ENCODE measurements around the gene NCSTN. TPM values are rescaled to one million over a fixed set of nuclear protein-coding genes. Genes with fewer than 3 reads are reported as not detected.

Gene NCSTN
- total RNA-seq, 1 donor from 2014 or later: 71.9 TPM

DNA sequence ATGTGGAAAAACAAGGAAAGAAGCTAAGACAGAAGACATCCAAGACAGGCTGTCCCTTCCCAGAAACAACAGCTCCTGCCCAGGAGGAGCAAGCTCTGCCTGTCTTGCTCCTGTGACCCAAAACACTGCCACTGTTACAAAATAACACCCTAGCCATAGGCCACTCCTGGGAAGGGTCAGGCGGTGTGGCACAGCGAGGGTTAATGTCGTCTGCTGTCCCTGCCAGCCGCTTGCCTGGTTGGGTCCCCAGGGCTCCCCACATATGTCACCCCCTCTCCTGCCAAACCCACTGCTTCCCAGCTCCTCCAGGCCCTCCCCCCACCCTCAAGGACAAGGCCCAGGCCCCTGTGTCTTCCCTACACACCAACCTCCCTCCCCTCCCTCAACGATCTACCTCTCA, 19.8 kb downstream of the NCSTN start:
- no peak for DNase-seq (ENCODE audit: low read depth)
- TF ChIP-seq, protein P1, sequence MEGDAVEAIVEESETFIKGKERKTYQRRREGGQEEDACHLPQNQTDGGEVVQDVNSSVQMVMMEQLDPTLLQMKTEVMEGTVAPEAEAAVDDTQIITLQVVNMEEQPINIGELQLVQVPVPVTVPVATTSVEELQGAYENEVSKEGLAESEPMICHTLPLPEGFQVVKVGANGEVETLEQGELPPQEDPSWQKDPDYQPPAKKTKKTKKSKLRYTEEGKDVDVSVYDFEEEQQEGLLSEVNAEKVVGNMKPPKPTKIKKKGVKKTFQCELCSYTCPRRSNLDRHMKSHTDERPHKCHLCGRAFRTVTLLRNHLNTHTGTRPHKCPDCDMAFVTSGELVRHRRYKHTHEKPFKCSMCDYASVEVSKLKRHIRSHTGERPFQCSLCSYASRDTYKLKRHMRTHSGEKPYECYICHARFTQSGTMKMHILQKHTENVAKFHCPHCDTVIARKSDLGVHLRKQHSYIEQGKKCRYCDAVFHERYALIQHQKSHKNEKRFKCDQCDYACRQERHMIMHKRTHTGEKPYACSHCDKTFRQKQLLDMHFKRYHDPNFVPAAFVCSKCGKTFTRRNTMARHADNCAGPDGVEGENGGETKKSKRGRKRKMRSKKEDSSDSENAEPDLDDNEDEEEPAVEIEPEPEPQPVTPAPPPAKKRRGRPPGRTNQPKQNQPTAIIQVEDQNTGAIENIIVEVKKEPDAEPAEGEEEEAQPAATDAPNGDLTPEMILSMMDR (IDR thresholded peaks at IDR 0.05; ENCODE audit: insufficient read depth, low read length, poor library complexity, severe bottlenecking): no peak
- Histone ChIP-seq H3K27me3 (ENCODE audit: control insufficient read depth, insufficient read depth, low read length) (no peaks in the 10 kb centered on the region), H3K36me3 (ENCODE audit: control insufficient read depth, insufficient read depth, low read length) (no peaks in the 10 kb centered on the region), H3K4me3 (ENCODE audit: low read depth, low read length) (no peak overlapping the region)

DNA sequence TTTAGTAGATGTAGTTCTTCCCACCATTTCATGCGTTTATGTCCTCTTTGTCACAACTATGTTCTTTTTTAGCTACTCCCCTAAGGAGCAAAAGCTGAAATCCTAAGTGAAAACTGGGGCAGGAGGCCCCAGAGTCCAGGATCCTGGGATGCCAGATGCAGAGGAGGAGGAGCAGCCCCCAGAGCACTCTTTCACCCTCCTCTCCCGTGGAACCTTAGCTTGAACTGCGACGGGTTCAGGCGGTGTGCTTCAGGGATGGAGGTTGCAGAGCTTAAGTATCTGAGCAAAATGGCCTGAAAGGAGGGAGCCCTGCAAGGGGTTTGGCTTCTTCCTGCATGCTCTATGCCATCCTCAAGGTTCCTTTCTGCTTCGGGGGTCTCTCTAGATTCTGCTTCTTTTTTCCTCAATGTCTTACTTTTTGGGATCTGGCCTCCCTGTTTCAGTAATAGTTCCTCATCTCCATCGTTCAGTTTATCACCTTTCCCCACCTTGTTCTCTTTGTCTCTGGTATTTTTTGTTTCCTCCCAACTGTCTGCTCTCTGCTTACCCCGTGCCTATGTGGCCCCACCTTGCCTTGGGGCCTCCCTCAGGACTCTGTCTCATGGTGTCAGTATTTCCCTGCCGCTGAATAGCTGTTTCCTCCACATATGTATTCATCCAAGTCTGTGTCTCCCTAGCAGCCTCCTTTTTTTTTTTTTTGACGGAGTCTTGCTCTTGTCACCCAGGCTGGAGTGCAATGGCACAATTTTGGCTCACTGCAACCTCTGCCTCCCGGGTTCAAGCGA, 21.0 kb downstream of the NCSTN start:
- TF ChIP-seq, protein P1 (IDR thresholded peaks at IDR 0.05; ENCODE audit: insufficient read depth, low read length, poor library complexity, severe bottlenecking): no peak
- DNase-seq (ENCODE audit: low read depth): no peak
- Histone ChIP-seq H3K27me3 (ENCODE audit: control insufficient read depth, insufficient read depth, low read length) (peaks cover 4% of the 10 kb centered on the region), H3K4me3 (ENCODE audit: low read depth, low read length) (no peak overlapping the region), H3K36me3 (ENCODE audit: control insufficient read depth, insufficient read depth, low read length) (no peaks in the 10 kb centered on the region)

DNA sequence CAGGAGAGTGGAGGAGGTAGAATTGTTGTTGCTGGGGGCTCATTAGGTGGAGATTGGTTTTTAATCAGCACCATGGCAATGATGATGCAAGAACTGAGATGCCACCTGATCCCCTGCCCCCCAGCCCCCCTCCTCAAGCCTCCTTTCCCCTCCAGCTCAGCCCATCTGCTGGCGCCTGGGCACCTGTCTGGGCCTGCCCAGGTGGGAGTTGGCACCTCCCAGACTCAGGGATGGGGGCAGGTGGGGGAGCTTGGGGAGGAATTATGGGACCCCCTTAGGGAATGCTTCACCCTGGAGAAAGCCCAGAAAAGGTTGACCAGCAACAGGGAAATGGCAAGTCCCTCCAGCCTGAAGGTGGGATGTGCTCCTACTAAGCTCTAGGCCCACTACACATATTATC, 22.1 kb downstream of the NCSTN start:
- no peak for DNase-seq (ENCODE audit: low read depth)
- TF ChIP-seq, protein P1 (IDR thresholded peaks at IDR 0.05; ENCODE audit: insufficient read depth, low read length, poor library complexity, severe bottlenecking): no peak
- Histone ChIP-seq H3K27me3 (ENCODE audit: control insufficient read depth, insufficient read depth, low read length) (peaks cover 7% of the 10 kb centered on the region), H3K4me3 (ENCODE audit: low read depth, low read length) (no peak overlapping the region), H3K36me3 (ENCODE audit: control insufficient read depth, insufficient read depth, low read length) (no peaks in the 10 kb centered on the region)

DNA sequence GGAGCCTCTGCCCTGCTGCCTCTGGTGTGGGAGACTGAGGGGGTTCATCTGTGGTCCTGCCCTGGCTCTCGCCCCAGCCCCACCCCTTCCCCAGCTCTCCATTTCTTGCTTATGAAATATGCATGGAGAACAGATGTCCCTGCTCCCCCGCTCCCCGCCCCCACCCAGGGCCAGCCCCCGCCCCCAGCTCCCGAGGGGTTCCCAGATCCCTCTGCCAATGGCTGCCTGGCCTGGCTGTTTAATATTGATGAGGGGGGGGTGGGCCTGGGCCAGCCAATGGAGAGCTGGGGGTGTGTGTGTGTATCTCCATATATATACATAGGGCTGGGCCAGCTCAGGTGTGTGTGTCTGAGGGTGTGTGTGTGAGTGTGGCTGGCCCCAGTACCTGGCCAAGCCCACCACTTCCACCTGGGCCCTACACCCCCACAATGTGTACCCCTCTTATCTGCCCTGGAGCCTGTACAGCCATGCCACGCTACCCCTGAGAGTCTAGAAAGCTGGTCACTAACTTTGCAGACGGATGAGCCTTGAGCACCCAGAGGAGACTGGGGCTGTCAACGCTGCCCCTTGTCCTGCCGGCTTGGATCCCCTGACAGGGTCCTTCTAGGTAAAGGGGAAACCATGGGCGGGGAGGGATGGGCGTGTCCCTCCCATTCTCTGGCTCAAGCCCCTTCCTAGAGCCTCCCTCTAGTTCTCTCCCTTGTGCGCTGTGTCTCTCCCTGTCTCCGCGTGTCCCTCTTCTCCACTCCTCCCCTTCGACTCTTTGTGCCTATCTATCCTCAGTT, 23.7 kb downstream of the NCSTN start, which contains the start of gene NHLH1:
Gene NHLH1 (plus strand): TSS at position 341 of the 785 bp plus-strand sequence. CDS start 3,661 bp downstream, outside the sequence.
- no peaks in the 10 kb centered on the region for H3K36me3 ChIP-seq (ENCODE audit: control insufficient read depth, insufficient read depth, low read length)
- peaks cover 12% of the 10 kb centered on the region for H3K27me3 ChIP-seq (ENCODE audit: control insufficient read depth, insufficient read depth, low read length)
- TF ChIP-seq, protein P1 (IDR thresholded peaks at IDR 0.05; ENCODE audit: insufficient read depth, low read length, poor library complexity, severe bottlenecking): no peak
- no peak within 1 kb of the TSS for H3K4me3 ChIP-seq (ENCODE audit: low read depth, low read length)
- DNase-seq (ENCODE audit: low read depth): no peak

DNA sequence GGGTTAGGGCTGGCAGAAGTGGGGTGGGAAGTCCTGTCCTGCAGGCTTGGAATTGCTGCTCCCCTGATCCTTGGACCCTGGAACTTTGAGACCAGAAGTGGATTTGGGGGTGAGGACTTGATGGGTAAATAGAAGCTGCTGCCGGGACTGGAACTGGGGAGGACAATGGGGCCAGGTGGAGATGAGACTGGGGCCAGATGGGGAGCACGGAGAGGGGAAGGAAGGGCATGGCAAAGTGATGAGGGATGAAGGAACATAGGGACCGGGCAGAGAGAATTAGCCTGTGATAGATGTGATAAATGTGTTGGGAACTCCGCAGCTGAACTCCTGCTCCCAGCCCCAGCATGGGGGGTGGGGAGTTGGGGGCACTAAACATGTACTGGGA, 24.3 kb downstream of the NCSTN start:
- Histone ChIP-seq H3K4me3 (ENCODE audit: low read depth, low read length) (no peak overlapping the region), H3K27me3 (ENCODE audit: control insufficient read depth, insufficient read depth, low read length) (peaks cover 12% of the 10 kb centered on the region), H3K36me3 (ENCODE audit: control insufficient read depth, insufficient read depth, low read length) (no peaks in the 10 kb centered on the region)
- DNase-seq (ENCODE audit: low read depth): no peak
- TF ChIP-seq, protein P1 (IDR thresholded peaks at IDR 0.05; ENCODE audit: insufficient read depth, low read length, poor library complexity, severe bottlenecking): no peak

Measured in kidney epithelial cell (primary cell).